SIG-M5 treated with dmso at 0.1 percent for 504 hours (cell line): ENCODE results near the gene RAPGEF2.
"Not testable (repeated sequence)": the region's sequence is repeated elsewhere in the genome, so short reads cannot be mapped to it uniquely, and the experiment has no call there.

Experiments used
- DNase-seq: peaks from one replicate; lab custom pipeline; 2025; ENCODE audit not compliant: unreplicated experiment; lab: John Stamatoyannopoulos, UW

The RAPGEF2 gene

DNA sequence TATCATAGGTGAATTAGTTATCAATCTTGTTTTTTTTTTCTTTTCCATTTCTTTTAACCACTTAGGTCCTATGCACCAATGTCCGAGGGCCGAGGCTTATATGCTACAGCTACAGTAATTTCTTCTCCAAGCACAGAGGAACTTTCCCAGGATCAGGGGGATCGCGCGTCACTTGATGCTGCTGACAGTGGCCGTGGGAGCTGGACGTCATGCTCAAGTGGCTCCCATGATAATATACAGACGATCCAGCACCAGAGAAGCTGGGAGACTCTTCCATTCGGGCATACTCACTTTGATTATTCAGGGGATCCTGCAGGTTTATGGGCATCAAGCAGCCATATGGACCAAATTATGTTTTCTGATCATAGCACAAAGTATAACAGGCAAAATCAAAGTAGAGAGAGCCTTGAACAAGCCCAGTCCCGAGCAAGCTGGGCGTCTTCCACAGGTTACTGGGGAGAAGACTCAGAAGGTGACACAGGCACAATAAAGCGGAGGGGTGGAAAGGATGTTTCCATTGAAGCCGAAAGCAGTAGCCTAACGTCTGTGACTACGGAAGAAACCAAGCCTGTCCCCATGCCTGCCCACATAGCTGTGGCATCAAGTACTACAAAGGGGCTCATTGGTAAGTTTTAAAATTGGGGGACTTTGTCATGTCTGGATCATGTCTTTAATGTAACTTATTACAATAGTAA lies 250.7 kb downstream of the RAPGEF2 start:
- no peak for DNase-seq

GRCh38 chr4:159355466-159355865 lies 252.6 kb downstream of the RAPGEF2 start:
- DNase-seq = no peak

DNA sequence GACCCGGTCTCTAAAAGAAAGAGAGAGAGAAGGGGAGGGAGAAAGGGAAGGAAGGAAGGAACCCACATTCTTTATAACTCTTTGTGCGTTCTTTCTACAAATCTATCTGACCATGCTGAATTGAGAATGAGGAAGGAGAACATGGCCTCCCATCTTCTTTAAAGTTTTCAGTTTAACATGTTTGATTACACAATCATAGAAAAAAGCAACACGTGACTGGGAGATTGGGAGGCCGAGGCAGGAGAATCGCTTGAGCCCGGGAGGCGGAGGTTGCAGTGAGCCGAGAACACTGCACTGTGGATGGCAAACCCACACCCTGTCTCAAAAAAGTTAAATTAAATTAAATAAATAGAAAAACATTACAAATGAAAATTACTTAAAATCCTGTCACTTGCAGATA lies 254.5 kb downstream of the RAPGEF2 start:
- no peak for DNase-seq

DNA sequence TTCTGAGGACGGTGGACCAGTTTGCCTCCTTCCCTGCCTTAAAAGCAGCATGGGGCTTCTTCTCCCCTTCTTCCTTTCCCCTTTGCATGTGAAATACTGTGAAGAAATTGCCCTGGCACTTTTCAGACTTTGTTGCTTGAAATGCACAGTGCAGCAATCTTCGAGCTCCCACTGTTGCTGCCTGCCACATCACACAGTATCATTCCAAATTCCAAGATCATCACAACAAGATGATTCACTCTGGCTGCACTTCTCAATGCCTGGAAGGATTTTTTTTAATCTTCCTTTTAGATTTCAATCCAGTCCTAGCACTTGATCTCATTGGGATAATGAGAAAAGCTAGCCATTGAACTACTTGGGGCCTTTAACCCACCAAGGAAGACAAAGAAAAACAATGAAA lies 255.3 kb downstream of the RAPGEF2 start:
- DNase-seq = no peak

DNA sequence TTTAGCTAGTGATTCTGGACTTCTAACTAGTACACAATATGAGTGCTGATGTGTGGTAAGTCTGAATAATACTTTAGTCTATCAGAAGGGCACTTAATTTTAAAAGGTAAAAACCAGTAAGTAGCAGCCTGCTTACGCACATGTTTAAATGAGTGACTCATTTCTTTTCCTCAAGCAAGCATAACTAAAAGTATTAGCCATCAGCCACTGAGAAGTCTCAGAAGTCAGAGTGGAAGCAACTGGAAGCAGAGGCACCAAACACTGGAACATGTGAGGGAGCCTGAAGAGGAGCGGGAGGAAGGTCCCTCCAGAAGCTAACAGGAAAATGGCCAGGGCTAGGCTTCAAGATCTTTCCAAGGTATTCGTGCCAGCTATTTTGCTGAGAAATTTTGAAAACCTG lies 257.7 kb downstream of the RAPGEF2 start:
- no peak for DNase-seq

GRCh38 chr4:159363361-159363760 lies 260.5 kb downstream of the RAPGEF2 start:
- DNase-seq = no peak

DNA sequence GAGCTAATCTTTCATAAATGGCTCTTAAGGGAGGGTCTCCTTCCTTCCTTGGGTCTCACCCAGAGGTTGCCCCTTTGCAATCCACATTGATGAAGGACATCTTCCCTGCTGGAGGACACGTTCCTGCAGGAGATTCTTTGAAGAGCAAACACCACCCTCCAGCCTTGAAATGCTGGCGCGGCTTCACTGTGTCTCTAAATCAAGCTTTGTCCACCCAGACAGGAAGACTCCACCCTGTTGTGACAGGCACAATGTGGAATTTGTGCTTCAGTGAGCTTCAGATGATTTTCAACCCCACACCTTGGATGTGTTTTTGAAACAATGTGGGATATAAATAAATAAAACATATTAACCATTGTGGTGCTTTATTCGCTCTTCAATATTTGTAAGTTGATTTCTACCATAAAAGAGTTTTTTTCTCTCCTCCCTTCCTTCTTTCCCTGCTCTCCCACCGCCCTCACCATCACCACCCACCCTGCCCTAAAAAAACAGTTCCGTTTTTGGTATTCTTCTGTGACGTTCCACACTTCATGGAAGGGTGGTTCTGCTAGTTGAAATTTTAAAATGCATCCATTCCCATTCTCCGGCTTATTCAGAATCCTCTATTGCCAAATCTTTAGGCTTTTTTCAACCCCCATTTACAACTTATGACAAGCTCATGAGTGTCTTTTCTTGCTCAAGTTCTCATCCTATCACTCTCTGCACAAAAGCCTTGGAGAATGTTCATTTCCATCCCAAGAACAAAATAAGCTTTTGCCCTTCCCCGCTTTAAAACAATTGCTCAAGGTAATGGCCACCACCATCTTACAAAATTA lies 264.3 kb downstream of the RAPGEF2 start:
- DNase-seq = no peak

- no peak for DNase-seq
These were observed 264.9 kb downstream of the RAPGEF2 start for GRCh38 chr4:159367781-159368080.

DNA sequence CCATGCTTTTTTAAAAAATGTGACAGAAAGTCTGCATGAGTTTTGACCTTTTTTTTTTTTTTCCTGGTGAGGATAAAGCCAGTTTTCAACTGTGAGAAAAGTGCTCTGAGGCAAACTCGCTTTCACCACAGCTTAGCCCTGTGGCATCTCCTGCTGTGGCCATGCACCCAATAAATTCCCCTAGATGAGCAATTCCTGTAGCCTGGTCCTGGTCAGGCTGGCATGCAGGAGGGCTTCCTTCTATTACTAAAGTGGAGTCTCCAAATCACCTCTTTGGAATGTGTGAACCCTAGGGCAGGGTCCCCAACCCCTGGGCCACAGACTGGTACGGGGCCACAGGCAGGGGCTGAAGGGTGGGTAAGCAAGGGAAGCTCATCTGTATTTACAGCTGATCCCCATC lies 265.4 kb downstream of the RAPGEF2 start:
- no peak for DNase-seq

- no peak for DNase-seq
These were observed 266.4 kb downstream of the RAPGEF2 start for GRCh38 chr4:159369256-159369655.

DNA sequence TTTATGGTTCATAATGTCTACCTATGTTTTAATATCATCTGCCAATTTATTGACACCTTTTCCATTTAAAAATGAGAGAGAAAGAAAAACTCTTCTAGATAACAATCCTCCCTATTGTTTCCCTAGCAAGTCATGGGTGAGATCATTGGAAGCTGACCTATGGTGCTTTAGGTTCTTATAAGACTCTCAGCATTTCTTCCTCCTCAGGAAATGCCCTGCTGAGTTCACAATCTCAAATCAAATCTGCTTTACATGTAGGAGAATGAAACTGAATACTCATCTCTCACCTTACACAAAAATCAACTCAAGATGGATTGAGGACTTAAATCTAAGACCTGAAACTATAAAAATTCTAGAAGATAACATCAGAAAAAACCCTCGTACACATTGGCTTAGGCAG lies 267.4 kb downstream of the RAPGEF2 start:
- DNase-seq = no peak

- DNase-seq = no peak
These were observed 272.1 kb downstream of the RAPGEF2 start for GRCh38 chr4:159374749-159375530.

- DNase-seq = no peak
These were observed 273.4 kb downstream of the RAPGEF2 start for GRCh38 chr4:159376289-159376688.

DNA sequence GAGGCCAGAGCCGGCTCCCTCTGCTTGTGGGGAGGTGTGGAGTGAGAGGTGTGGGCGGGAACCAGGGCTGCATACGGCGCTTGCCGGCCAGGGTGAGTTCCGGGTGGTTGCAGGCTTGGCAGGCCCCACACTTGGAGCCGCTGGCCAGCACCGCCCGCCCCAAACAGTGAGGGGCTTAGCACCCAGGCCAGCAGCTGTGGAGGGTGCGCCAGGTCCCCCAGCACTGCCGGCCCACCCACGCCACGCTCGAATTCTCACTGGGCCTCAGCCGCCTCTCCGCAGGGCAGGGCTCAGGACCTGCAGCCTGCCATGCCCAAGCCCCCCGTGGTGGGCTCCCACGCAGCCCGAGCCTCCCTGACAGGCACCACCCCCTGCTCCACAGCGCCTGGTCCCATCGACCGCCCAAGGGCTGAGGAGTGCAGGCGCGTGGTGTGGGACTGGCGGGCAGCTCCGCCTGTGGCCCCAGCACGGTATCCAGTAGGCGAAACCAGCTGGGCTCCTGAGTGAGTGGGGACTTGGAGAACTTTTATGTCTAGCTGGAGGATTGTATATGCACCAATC lies 275.3 kb downstream of the RAPGEF2 start:
- DNase-seq = no peak

DNA sequence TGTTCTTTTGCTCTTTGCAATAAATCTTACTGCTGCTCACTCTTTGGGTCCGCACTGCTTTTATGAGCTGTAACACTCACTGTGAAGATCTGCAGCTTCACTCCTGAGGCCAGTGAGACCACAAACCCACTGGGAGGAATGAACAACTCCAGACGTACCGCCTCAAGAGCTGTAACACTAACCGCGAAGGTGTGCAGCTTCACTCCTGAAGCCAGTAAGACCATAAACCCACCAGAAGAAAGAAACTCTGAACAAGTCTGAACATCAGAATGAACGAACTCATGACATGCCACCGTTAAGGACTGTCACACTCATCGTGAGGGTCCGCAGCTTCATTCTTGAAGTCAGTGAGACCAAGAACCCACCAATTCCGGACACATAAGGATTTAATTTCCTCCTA lies 276.2 kb downstream of the RAPGEF2 start:
- not testable (repeated sequence) for DNase-seq

DNA sequence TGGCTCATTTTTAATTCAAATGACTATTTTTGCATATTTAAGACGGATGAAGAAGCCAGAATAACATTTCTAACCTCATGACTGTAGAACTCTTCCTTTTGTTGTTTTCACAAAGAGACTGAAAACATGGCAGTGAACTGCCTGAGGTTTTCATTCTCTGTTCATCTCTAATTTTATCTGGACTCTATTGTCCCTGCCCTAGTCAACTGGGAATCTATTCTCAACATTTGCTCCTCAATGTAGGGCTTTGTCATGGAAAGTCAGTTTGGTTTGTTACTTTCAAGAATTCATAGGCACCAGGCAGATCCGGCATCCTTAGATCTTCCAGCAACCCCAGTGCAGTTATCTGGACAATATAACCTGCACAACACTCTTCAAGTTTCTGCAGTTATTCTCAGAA lies 277.0 kb downstream of the RAPGEF2 start:
- no peak for DNase-seq

DNA sequence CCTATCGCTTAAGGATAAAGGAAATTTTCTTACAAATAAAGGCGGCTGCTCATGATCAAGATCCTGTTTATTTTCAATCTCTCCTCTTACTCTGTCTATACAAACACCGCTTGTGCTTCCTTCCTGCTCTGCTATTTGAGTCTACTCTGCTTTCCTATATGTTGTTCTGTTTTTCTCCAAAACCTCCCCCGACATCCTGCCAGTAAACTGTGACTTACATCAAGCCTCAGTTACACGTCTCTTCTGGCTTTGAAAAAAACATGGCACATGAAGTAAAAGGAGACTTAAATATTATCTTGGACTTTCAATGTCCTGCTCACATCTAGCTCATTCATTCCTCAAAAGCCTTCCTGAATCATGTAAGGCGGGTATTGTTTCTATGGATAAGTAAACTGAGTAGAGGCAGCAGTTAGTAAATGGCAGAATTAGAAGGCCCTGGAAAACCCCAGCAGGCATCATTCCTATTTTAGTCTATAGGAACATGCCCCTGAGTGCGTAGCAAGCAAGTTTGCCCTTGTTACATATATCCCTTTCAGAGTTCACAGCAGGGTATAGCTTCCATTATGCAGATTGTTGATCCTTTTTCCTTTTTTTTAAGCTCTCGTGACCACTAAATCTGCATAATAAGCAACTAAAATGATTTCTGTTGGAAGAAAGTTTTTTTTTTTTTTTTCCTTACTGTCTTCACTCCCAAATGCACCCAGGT lies 280.1 kb downstream of the RAPGEF2 start:
- no peak for DNase-seq

- DNase-seq = no peak
These were observed 280.7 kb downstream of the RAPGEF2 start for GRCh38 chr4:159383562-159383931.

DNA sequence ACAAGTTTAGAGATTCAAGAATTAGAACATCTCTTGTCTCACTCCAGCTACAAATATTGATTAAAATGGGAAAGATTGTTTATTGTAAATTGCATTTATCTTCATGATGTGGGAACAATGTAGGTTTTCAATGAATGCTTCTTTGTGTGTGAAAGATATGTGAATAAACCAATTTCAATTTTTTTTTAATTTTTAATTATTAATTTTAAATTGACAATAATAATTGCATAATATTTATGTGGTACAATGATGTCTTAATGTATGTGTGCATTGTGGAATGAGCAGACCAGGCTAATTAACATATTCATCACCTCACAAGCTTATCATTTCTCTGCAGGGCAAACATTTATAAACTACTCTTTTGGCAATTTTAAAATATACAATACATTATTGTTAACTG lies 281.1 kb downstream of the RAPGEF2 start:
- no peak for DNase-seq

DNA sequence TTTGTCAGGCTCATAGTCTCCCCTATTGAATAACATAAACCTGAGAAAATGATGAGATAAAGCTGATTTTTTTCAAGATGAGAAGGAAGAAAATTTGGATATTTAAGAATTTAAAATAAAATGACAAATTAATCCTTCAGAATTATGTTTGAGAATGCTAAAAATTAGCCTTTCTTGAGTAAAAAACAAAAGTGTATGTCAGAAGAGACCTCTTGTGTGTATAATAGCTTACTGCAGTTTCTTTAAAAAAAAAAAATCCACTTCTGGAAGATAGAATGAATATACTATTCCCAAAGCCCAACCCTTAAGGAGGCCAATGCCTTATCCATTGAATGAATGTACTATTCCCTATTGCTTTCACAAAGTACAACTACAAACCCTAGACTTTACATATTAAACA lies 281.8 kb downstream of the RAPGEF2 start:
- no peak for DNase-seq

GRCh38 chr4:159386620-159387019 lies 283.7 kb downstream of the RAPGEF2 start:
- DNase-seq = no peak
